Measurements from ENCODE around the gene OCRL. TPM values are rescaled to one million over a fixed set of nuclear protein-coding genes. Genes with fewer than 3 reads are reported as not detected.

Gene OCRL
- total and polyA plus RNA-seq, 2 of the 13 experiments (the other 11 are each of a cell fraction or from before 2014, with no cell fraction given) = 13.4 to 32.0 TPM

- no peak for TF ChIP-seq ZNF569 (CRISPR knock-in tag; IDR thresholded peaks at IDR 0.05; ENCODE audit: borderline replicate concordance)
- no peak for TF ChIP-seq CBFB (CRISPR knock-in tag; IDR thresholded peaks at IDR 0.05)
- peak; percentile 97 for TF ChIP-seq RBFOX2 (IDR thresholded peaks at IDR 0.05; ENCODE audit: low read depth, low read length)
- no peak for TF ChIP-seq TP53 (CRISPR knock-in tag; conservative IDR thresholded peaks at IDR 0.05)
- no peak for TF ChIP-seq HNF1B (CRISPR knock-in tag; IDR thresholded peaks at IDR 0.05)
- no peak for TF ChIP-seq MTA3 (CRISPR knock-in tag; IDR thresholded peaks at IDR 0.05)
- TF ChIP-seq CBX2 (IDR thresholded peaks at IDR 0.05; ENCODE audit: low read depth, low read length) = no peak
- no peak for TF ChIP-seq CBX2 (CRISPR knock-in tag; IDR thresholded peaks at IDR 0.05; ENCODE audit: low read depth)
- no peak for TF ChIP-seq FOXM1 (CRISPR knock-in tag; IDR thresholded peaks at IDR 0.05)
- peak; percentile 86 for TF ChIP-seq PATZ1 (CRISPR knock-in tag; IDR thresholded peaks at IDR 0.05)
- TF ChIP-seq ZNF563 (CRISPR knock-in tag; IDR thresholded peaks at IDR 0.05) = peak; percentile 63; the same call in 1 of the 2 replicates
- TF ChIP-seq ZNF441 (CRISPR knock-in tag; IDR thresholded peaks at IDR 0.05; ENCODE audit: borderline replicate concordance) = 0 out of 2 replicates have a peak, but pooled peaks have one; percentile 58
- TF ChIP-seq ZNF609 (CRISPR knock-in tag; IDR thresholded peaks at IDR 0.05; ENCODE audit: borderline replicate concordance) = 0 out of 2 replicates have a peak, but pooled peaks have one; percentile 19
- TF ChIP-seq AGO2 (optimal IDR thresholded peaks at IDR 0.05; ENCODE audit: low read depth, low read length) = peak; percentile 96
- TF ChIP-seq MBNL3 (CRISPR knock-in tag; conservative IDR thresholded peaks at IDR 0.05) = no peak
- TF ChIP-seq BCLAF1 (IDR thresholded peaks at IDR 0.05) = no peak
- no peak for TF ChIP-seq EP300 (IDR thresholded peaks at IDR 0.05; ENCODE audit: low read depth in 2 of 2, low read length in 2 of 2)
- TF ChIP-seq EP300 (CRISPR knock-in tag; IDR thresholded peaks at IDR 0.05; ENCODE audit: borderline replicate concordance) = no peak
Observed at GRCh38 chrX:129523079-129523911, 16.8 kb upstream of the OCRL start, which contains the start of gene SMARCA1 (continued).

Measured in HepG2 (cell line).